Upper lobe of right lung (tissue), 1 donor: ENCODE measurements around the gene RNF186. TPM values are rescaled to one million over a fixed set of nuclear protein-coding genes. Genes with fewer than 3 reads are reported as not detected.
"Not testable (repeated sequence)": the region's sequence is repeated elsewhere in the genome, so short reads cannot be mapped to it uniquely, and the experiment has no call there.

ENCODE experiments used
- ATAC-seq: fragments of 200-7000 bp; cut with Tn5 transposase; one replicate; pipeline ENCODE4 v1.9.1; 2020; ENCODE audit warnings: mild to moderate bottlenecking, moderate library complexity
- DNase-seq: peaks from one replicate; pipeline ENCODE4 v3.0.0-alpha.2; 2020
- H3K27ac ChIP-seq: fragments of 200-600 bp; one replicate; pipeline ENCODE4 v1.8.0; 2022
- H3K27me3 ChIP-seq: fragments of 200-600 bp; one replicate; pipeline ENCODE4 v1.8.0; 2022; ENCODE audit warnings: mild to moderate bottlenecking
- H3K36me3 ChIP-seq: fragments of 200-600 bp; one replicate; pipeline ENCODE4 v1.8.0; 2022
- H3K4me1 ChIP-seq: fragments of 200-600 bp; one replicate; pipeline ENCODE4 v1.8.0; 2022
- H3K4me3 ChIP-seq: fragments of 200-600 bp; one replicate; pipeline ENCODE4 v1.8.0; 2022; ENCODE audit warnings: mild to moderate bottlenecking
- H3K9me3 ChIP-seq: fragments of 200-600 bp; one replicate; pipeline ENCODE4 v1.8.0; 2022
- intact Hi-C: fragments of 100-400 bp; cut with DNase I; formaldehyde crosslinking; loops from one replicate; pipeline ENCODE4 v1.11.0; 2022
- total RNA-seq: library from RNA; stranded (reverse); fragmentation: NEBNext Ultra II Directional; extraction: Animal tissue kit (Norgen Biotek cat#: 25700); gene quantifications from one replicate; pipeline ENCODE4 v1.2.1, GENCODE V29; 2021
- TF ChIP-seq, protein P1 (sequence below): fragments of 200-600 bp; IDR thresholded peaks from one replicate; pipeline ENCODE4 v1.8.0; 2022; ENCODE audit warnings: antibody characterized with exemption
- donor health status: DM: no; HTN: yes; CAD: no; lungs with severe emphysema.

Gene RNF186
- total RNA-seq, 1 donor from 2014 or later, result not detected

GRCh38 chr1:19819701-19820100 lies 4.6 kb upstream of the RNF186 start:
- H3K27me3 ChIP-seq, result no peaks in the 10 kb centered on the region

DNA sequence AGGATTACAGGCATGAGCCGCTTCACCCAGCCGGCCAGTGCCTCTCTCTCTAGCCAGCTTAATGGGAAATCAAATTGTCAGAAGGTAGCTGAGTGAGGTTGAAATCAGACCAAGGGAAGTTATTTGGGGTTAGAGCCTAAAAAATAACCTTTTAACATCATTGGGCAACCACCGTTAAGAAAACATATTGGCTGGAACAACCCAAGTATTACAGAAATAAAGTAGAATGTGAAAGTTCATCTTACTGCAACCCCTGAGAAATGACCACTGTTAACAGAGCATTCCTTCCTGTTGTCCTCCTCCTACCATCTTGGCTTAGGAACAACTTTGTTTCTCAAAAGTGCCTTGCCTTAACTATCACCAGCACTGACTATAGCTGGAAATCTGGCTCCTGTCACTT lies 3.2 kb upstream of the RNF186 start:
- Histone ChIP-seq H3K9me3 (no peaks in the 10 kb centered on the region), H3K4me1 (no peaks in the 10 kb centered on the region), H3K4me3 (no peak overlapping the region), H3K27ac (no peak overlapping the region), H3K36me3 (no peaks in the 10 kb centered on the region), H3K27me3 (no peaks in the 10 kb centered on the region)
- intact Hi-C loops, result no loop called here
- ATAC-seq (no peak), DNase-seq (no peak)
- TF ChIP-seq, protein P1, sequence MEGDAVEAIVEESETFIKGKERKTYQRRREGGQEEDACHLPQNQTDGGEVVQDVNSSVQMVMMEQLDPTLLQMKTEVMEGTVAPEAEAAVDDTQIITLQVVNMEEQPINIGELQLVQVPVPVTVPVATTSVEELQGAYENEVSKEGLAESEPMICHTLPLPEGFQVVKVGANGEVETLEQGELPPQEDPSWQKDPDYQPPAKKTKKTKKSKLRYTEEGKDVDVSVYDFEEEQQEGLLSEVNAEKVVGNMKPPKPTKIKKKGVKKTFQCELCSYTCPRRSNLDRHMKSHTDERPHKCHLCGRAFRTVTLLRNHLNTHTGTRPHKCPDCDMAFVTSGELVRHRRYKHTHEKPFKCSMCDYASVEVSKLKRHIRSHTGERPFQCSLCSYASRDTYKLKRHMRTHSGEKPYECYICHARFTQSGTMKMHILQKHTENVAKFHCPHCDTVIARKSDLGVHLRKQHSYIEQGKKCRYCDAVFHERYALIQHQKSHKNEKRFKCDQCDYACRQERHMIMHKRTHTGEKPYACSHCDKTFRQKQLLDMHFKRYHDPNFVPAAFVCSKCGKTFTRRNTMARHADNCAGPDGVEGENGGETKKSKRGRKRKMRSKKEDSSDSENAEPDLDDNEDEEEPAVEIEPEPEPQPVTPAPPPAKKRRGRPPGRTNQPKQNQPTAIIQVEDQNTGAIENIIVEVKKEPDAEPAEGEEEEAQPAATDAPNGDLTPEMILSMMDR, result no peak

More at GRCh38 chr1:19819701-19820100, 4.6 kb upstream of the RNF186 start:
- ATAC-seq (no peak), DNase-seq (no peak)
- Histone ChIP-seq H3K4me3 (no peak overlapping the region), H3K9me3 (no peaks in the 10 kb centered on the region), H3K27ac (no peak overlapping the region), H3K36me3 (no peaks in the 10 kb centered on the region), H3K4me1 (no peaks in the 10 kb centered on the region)
- TF ChIP-seq, protein P1, result no peak
- intact Hi-C loops, result no loop called here

DNA sequence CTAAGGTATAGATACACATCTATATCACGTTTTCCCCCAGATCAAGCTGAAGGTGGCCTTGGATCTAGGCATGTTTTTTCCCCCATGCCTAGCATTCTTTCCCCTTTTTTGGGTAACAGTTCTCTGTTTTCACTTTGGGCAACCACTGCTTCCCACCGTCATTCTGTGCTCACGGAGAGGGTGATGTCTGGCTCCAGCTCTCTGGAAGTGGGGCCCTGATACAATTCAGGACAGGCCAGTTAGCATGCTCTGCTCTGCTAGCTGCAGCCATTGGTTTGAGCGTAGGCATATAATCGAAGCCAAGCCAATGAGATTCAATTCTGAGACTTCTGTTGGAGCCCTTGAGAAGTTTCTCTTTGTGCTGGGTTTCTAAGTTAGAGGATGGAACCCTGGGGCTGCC lies 2.1 kb upstream of the RNF186 start:
- H3K9me3 ChIP-seq, result no peaks in the 10 kb centered on the region
- DNase-seq (no peak), ATAC-seq (no peak)
- H3K4me1 ChIP-seq, result no peaks in the 10 kb centered on the region
- no peak overlapping the region for H3K4me3 ChIP-seq
- intact Hi-C loops, result no loop called here
- TF ChIP-seq, protein P1, result no peak
- H3K27ac ChIP-seq, result no peak overlapping the region
- no peaks in the 10 kb centered on the region for H3K36me3 ChIP-seq
- H3K27me3 ChIP-seq, result no peaks in the 10 kb centered on the region

DNA sequence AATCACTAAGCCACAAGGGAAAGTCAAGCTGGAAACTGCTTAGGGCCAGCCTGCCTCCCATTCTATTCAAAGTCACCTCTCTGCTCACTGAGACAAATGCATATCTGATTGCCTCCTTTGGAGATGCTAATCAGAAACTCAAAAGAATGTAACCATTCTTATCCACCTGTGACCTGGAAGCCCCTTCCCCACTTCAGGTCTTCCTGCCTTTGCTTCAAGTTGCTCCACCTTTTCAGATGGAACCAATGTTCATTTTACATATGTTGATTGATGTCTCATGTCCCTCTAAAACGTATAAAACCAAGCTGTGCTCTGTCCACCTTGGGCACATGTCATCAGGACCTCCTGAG lies 1.6 kb upstream of the RNF186 start:
- H3K27ac ChIP-seq, H3K4me1 ChIP-seq, H3K27me3 ChIP-seq, H3K36me3 ChIP-seq, ATAC-seq, intact Hi-C loops, H3K9me3 ChIP-seq, DNase-seq, H3K4me3 ChIP-seq: not testable (repeated sequence)

GRCh38 chr1:19815801-19816736 lies 986 bp upstream of the RNF186 start:
- Histone ChIP-seq H3K27me3 (no peaks in the 10 kb centered on the region), H3K4me1 (no peaks in the 10 kb centered on the region), H3K9me3 (no peaks in the 10 kb centered on the region), H3K36me3 (no peaks in the 10 kb centered on the region), H3K4me3 (no peak overlapping the region), H3K27ac (no peak overlapping the region)
- TF ChIP-seq, protein P1, result no peak
- ATAC-seq (no peak), DNase-seq (no peak)
- intact Hi-C loops, result no loop called here

DNA sequence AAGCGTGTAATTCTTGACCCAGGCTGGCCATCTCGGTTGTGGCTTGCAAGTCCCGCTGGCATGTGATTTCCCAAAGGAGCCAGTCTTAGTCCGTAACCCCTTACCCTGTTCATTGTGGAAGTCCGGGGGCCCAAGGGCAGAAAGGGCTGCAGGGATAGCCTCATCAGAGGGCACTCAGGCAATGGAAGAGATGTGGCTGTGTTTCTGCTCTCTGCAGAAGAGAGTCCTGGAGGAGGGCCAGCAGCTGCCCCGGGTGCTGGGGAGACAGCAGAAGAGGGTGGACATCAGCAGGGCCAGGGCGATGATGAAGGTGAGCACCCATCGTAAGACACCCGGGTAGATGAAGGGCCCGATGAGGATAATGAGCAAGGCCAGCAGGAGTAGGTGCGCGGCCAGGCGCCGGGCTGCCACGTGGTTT lies 830 bp downstream of the RNF186 start:
- TF ChIP-seq, protein P1, result no peak
- H3K4me1 ChIP-seq, result no peaks in the 10 kb centered on the region
- H3K4me3 ChIP-seq, result no peak overlapping the region
- H3K27me3 ChIP-seq, result no peaks in the 10 kb centered on the region
- ATAC-seq (no peak), DNase-seq (no peak)
- no peak overlapping the region for H3K27ac ChIP-seq
- no peaks in the 10 kb centered on the region for H3K36me3 ChIP-seq
- intact Hi-C loops, result no loop called here
- H3K9me3 ChIP-seq, result no peaks in the 10 kb centered on the region
